H1 (cell line): ENCODE results near the gene PPP1R27. TPM values are rescaled to one million over a fixed set of nuclear protein-coding genes. Genes with fewer than 3 reads are reported as not detected.

Source experiments
- CHD2 ChIP-seq: IDR thresholded peaks from 2 replicates; pipeline ENCODE4 v1.6.1; 2012; ENCODE audit warnings: low read length, improper control_type of control experiment
- polyA plus RNA-seq, 7 experiments: library from polyadenylated mRNA; depleted of rRNA in 3 of 7; stranded (reverse) in 5 of 7; unstranded in 2 of 7; fragments of >200 nt in 5 of 7; fragments of 200-250 nt in 2 of 7; gene quantifications; 1 replicate in 5 of 7; 2 replicates in 1 of 7; 4 replicates in 1 of 7; pipeline versions ENCODE4 v1.2.1 to v1.2.3, GENCODE V29; 2011 to 2013; ENCODE audit warnings: missing spikeins in 2 of 7, mixed read lengths in 2 of 7
- total RNA-seq: library from RNA; stranded (reverse); fragmentation: NEBNext Ultra II Directional; extraction: Animal tissue kit (Norgen Biotek cat#: 25700); gene quantifications from 2 replicates; pipeline ENCODE4 v1.2.1, GENCODE V29; 2021

The PPP1R27 gene
- total and polyA plus RNA-seq, 2 of the 8 experiments (the other 6 are each of a cell fraction or from before 2014, with no cell fraction given) = 0.27 TPM; not detected in 1

GRCh38 chr17:81878294-81878693, 43.4 kb upstream of the PPP1R27 start (continued):
- no peak for TF ChIP-seq CHD2
